WTC11 (cell line): ENCODE measurements around the gene NR1H2. TPM values are rescaled to one million over a fixed set of nuclear protein-coding genes. Genes with fewer than 3 reads are reported as not detected.
"Not testable (repeated sequence)": the region's sequence is repeated elsewhere in the genome, so short reads cannot be mapped to it uniquely, and the experiment has no call there.

ENCODE experiments used
- ATAC-seq: fragments of 200-7000 bp; cut with Tn5 transposase; 2 replicates; pipeline ENCODE4 v1.10.0; 2021; ENCODE audit warnings: mild to moderate bottlenecking, moderate library complexity
- CTCF ChIA-PET: fragments of 300-600 bp; sonication (Branson Sonifier 250); formaldehyde crosslinking; loops from one replicate; lab custom pipeline; 2021; ENCODE audit warnings: antibody characterized with exemption; lab: Charles Lee
- POLR2A ChIA-PET: fragments of 350-600 bp; sonication (Branson Sonifier 250); formaldehyde crosslinking; loops from one replicate; lab custom pipeline; 2021; ENCODE audit warnings: antibody characterized with exemption; lab: Charles Lee
- DNase-seq: peaks from one replicate; pipeline ENCODE4 v3.0.0; 2021; ENCODE audit warnings: low spot score
- H3K27ac Mint-ChIP-seq: 2 replicates; pipeline ENCODE4 v1.8.0; 2021; ENCODE audit warnings: mixed read lengths
- H3K27me3 Mint-ChIP-seq: 2 replicates; pipeline ENCODE4 v1.8.0; 2021; ENCODE audit warnings: low read depth, mild to moderate bottlenecking, moderate library complexity, mixed read lengths
- H3K36me3 Mint-ChIP-seq: 2 replicates; pipeline ENCODE4 v1.8.0; 2021; ENCODE audit warnings: mixed read lengths
- H3K4me1 Mint-ChIP-seq: 2 replicates; pipeline ENCODE4 v1.8.0; 2022; ENCODE audit warnings: mixed read lengths
- H3K4me3 Mint-ChIP-seq: 2 replicates; pipeline ENCODE4 v1.8.0; 2021; ENCODE audit warnings: mild to moderate bottlenecking, moderate library complexity, mixed read lengths
- H3K9me3 Mint-ChIP-seq: 2 replicates; pipeline ENCODE4 v1.8.0; 2021; ENCODE audit warnings: mixed read lengths
- CBFB ChIP-seq: sonication (generic); formaldehyde crosslinking; IDR thresholded peaks from 2 replicates; pipeline ENCODE4 v1.8.1; 2022; ENCODE audit warnings: mild to moderate bottlenecking, low read depth, missing genetic modification reagents
- EMX1 ChIP-seq: fragments of 250-450 bp; sonication (Bioruptor Pico); IDR thresholded peaks from 2 replicates; pipeline ENCODE4 v1.8.0; 2021; ENCODE audit warnings: mild to moderate bottlenecking
- FOXK1 ChIP-seq: sonication (generic); formaldehyde crosslinking; IDR thresholded peaks from 2 replicates; pipeline ENCODE4 v1.8.0; 2022; ENCODE audit warnings: mild to moderate bottlenecking, moderate library complexity, missing genetic modification reagents
- GABPB1 ChIP-seq: sonication (generic); formaldehyde crosslinking; IDR thresholded peaks from 2 replicates; pipeline ENCODE4 v1.8.1; 2023; ENCODE audit warnings: mild to moderate bottlenecking, missing genetic modification reagents
- JUN ChIP-seq: sonication (generic); formaldehyde crosslinking; IDR thresholded peaks from 2 replicates; pipeline ENCODE4 v1.8.0; 2023; ENCODE audit warnings: mild to moderate bottlenecking, missing genetic modification reagents
- ZNF232 ChIP-seq: sonication (generic); formaldehyde crosslinking; IDR thresholded peaks from 2 replicates; pipeline ENCODE4 v1.8.0; 2022; ENCODE audit warnings: mild to moderate bottlenecking, missing genetic modification reagents
- ZNF396 ChIP-seq: fragments of 250-450 bp; sonication (Bioruptor Pico); IDR thresholded peaks from 2 replicates; pipeline ENCODE4 v1.8.0; 2021; ENCODE audit warnings: mild to moderate bottlenecking, moderate library complexity, borderline replicate concordance
- ZNF416 ChIP-seq: fragments of 250-450 bp; sonication (Bioruptor Pico); IDR thresholded peaks from 2 replicates; pipeline ENCODE4 v1.9.0; 2021; ENCODE audit warnings: mild to moderate bottlenecking, inconsistent platforms
- ZNF671 ChIP-seq: fragments of 250-450 bp; sonication (Bioruptor Pico); IDR thresholded peaks from 2 replicates; pipeline ENCODE4 v1.8.0; 2021; ENCODE audit warnings: mild to moderate bottlenecking
- total RNA-seq: library from RNA; stranded (reverse); gene quantifications from 3 replicates; pipeline ENCODE4 v1.2.3, GENCODE V29; 2021
- TF ChIP-seq, protein P1 (sequence below): sonication (generic); formaldehyde crosslinking; IDR thresholded peaks from 2 replicates; pipeline ENCODE4 v1.8.0; 2022; ENCODE audit warnings: mild to moderate bottlenecking, missing genetic modification reagents
- TF ChIP-seq, protein P2 (sequence below): fragments of 250-450 bp; sonication (Bioruptor Pico); IDR thresholded peaks from 2 replicates; pipeline ENCODE4 v1.9.0; 2021; ENCODE audit warnings: mild to moderate bottlenecking
- TF ChIP-seq, protein P3 (sequence below): fragments of 200-600 bp; IDR thresholded peaks from 2 replicates; pipeline ENCODE4 v1.8.0; 2022; ENCODE audit warnings: antibody characterized with exemption
- TF ChIP-seq, protein P4 (sequence below): fragments of 250-450 bp; sonication (Bioruptor Pico); IDR thresholded peaks from 2 replicates; pipeline ENCODE4 v1.8.0; 2021; ENCODE audit warnings: mild to moderate bottlenecking

The NR1H2 gene
- total RNA-seq, 1 experiment from 2014 or later = 45.8 TPM

DNA sequence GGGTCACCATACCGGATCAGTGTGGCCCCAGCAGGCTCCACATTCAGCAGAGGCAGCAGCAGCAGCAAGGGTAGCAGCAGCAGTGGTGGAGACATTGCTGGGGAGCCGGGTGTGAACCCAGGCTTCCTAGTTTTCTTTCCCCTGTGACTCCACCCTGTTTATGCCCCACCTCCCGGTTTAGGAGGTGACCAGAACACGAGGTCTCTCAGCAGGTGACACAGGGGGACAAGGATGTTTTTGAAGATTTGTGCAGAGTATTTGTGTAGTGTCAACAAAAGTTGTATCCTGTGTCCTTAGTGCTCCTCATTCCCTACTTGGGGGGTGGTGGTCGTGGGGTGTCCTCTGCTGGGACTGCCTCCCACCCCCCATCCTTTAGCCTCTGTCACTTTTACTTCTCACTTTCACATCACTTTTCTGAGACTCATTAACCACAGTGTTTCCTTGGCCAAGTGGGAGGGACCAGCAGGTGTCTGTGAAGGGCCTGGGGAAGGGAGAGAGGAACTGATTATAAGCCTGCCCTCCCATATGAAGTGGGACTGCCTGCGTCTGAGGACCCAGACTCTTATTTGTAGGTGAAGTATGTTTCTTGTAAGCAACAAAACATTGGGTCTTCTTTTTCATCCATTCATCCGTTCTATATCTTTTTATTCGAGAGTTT, 31.5 kb upstream of the NR1H2 start:
- no peak for TF ChIP-seq ZNF232 (CRISPR knock-in tag)
- Mint-ChIP-seq H3K36me3 (peaks cover 27% of the 10 kb centered on the region), H3K27me3 (peaks cover 4% of the 10 kb centered on the region), H3K4me1 (no peaks in the 10 kb centered on the region), H3K27ac (no peak overlapping the region), H3K4me3 (no peak overlapping the region), H3K9me3 (peaks cover 20% of the 10 kb centered on the region)
- no peak for DNase-seq
- POLR2A ChIA-PET = no interaction called here
- ATAC-seq = no peak
- CTCF ChIA-PET = interaction anchor here (1.0 kb wide), 1 partner anchor 24 kb away, joined by 3 read pairs; no protein-coding TSS in a partner anchor

DNA sequence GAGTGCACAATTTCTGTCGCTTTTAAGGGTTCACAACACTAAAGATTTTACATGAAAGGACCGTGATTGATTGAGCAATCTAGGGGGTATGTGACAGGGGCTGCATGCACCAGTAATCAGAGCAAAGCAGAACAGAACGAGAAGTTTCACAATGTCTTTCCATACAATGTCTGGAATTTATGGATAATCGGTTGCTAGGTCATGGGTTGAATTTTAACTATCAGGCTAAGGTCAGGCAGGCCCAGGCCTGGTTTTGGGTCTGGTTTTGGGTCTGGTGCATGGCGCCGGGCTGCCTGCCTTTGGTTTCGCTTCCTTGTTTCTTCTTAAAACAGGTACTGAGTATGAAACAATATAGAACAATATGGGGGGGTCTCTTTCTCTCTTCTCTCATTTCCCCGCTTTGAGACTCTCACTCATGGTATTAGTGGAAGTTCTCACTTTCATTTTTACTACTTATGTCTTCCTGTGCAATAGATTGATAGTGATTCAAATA, 29.1 kb upstream of the NR1H2 start:
- H3K27me3 Mint-ChIP-seq, POLR2A ChIA-PET, DNase-seq, ATAC-seq, H3K27ac Mint-ChIP-seq, H3K4me1 Mint-ChIP-seq, H3K4me3 Mint-ChIP-seq: not testable (repeated sequence)
- H3K9me3 Mint-ChIP-seq = peaks cover 15% of the 10 kb centered on the region
- peaks cover 21% of the 10 kb centered on the region for H3K36me3 Mint-ChIP-seq
- CTCF ChIA-PET = interaction anchor here (1.0 kb wide), 1 partner anchor 18 kb away, joined by 4 read pairs; the partner anchor contains the start of gene KCNC3

DNA sequence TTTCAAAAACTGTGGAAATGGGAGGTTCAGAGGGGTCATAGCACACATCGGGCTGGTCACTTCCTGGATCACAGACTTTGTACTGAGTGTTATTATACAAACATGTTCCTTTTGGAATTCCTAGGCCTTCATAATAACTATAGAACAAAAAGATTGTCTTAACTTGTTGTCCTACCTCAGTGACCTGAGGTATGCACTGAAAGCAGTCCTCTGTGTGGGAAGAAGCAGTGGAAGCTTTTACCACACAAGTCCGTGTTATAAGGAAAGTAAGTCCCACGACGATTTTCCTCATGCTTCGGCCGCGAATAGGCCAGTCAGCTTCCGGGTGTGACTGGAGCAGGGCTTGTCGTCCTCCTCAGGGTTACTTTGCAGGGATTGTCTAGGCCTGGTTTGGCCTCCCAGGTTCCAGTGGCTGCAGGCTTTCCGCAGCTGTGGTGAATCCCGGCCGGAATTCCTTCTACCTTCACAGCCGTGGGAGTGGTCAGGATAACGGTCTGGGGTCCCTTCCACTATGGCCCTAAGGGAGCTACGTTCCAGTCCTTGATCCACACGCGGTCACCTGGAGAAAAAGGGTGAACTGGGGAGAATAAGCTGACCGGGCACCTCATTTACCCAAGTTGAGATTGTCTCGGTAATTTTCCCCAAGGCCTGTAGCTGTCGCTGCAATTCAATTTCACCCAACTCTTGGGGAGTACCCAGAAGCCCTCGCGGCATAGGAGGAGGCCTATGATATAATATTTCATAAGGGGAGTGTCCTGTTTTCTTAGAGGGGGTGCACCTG, 26.8 kb upstream of the NR1H2 start:
- H3K4me1 Mint-ChIP-seq = no peaks in the 10 kb centered on the region
- ChIA-PET CTCF (interaction anchor here (1.0 to 1.3 kb wide), 8 partner anchors 12 to 207 kb away, joined by 3 to 7 read pairs (median 4); partner anchors contain the start of genes KCNC3 and NR1H2), POLR2A (interaction anchor here (1.3 kb wide), 1 partner anchor 35 kb away, joined by 3 read pairs; the partner anchor contains the start of gene POLD1)
- no peak overlapping the region for H3K27ac Mint-ChIP-seq
- H3K36me3 Mint-ChIP-seq = peaks cover 13% of the 10 kb centered on the region
- H3K27me3 Mint-ChIP-seq = peaks cover 4% of the 10 kb centered on the region
- DNase-seq = no peak
- TF ChIP-seq ZNF396 (CRISPR knock-in tag) = no peak
- TF ChIP-seq CBFB (CRISPR knock-in tag) = no peak
- TF ChIP-seq ZNF416 = no peak
- no peak for TF ChIP-seq GABPB1
- TF ChIP-seq, protein P1, sequence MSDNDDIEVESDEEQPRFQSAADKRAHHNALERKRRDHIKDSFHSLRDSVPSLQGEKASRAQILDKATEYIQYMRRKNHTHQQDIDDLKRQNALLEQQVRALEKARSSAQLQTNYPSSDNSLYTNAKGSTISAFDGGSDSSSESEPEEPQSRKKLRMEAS = no peak
- TF ChIP-seq EMX1 = no peak
- TF ChIP-seq, protein P2, sequence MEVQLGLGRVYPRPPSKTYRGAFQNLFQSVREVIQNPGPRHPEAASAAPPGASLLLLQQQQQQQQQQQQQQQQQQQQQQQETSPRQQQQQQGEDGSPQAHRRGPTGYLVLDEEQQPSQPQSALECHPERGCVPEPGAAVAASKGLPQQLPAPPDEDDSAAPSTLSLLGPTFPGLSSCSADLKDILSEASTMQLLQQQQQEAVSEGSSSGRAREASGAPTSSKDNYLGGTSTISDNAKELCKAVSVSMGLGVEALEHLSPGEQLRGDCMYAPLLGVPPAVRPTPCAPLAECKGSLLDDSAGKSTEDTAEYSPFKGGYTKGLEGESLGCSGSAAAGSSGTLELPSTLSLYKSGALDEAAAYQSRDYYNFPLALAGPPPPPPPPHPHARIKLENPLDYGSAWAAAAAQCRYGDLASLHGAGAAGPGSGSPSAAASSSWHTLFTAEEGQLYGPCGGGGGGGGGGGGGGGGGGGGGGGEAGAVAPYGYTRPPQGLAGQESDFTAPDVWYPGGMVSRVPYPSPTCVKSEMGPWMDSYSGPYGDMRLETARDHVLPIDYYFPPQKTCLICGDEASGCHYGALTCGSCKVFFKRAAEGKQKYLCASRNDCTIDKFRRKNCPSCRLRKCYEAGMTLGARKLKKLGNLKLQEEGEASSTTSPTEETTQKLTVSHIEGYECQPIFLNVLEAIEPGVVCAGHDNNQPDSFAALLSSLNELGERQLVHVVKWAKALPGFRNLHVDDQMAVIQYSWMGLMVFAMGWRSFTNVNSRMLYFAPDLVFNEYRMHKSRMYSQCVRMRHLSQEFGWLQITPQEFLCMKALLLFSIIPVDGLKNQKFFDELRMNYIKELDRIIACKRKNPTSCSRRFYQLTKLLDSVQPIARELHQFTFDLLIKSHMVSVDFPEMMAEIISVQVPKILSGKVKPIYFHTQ (CRISPR knock-in tag) = no peak
- TF ChIP-seq, protein P3, sequence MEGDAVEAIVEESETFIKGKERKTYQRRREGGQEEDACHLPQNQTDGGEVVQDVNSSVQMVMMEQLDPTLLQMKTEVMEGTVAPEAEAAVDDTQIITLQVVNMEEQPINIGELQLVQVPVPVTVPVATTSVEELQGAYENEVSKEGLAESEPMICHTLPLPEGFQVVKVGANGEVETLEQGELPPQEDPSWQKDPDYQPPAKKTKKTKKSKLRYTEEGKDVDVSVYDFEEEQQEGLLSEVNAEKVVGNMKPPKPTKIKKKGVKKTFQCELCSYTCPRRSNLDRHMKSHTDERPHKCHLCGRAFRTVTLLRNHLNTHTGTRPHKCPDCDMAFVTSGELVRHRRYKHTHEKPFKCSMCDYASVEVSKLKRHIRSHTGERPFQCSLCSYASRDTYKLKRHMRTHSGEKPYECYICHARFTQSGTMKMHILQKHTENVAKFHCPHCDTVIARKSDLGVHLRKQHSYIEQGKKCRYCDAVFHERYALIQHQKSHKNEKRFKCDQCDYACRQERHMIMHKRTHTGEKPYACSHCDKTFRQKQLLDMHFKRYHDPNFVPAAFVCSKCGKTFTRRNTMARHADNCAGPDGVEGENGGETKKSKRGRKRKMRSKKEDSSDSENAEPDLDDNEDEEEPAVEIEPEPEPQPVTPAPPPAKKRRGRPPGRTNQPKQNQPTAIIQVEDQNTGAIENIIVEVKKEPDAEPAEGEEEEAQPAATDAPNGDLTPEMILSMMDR = no peak
- TF ChIP-seq, protein P4, sequence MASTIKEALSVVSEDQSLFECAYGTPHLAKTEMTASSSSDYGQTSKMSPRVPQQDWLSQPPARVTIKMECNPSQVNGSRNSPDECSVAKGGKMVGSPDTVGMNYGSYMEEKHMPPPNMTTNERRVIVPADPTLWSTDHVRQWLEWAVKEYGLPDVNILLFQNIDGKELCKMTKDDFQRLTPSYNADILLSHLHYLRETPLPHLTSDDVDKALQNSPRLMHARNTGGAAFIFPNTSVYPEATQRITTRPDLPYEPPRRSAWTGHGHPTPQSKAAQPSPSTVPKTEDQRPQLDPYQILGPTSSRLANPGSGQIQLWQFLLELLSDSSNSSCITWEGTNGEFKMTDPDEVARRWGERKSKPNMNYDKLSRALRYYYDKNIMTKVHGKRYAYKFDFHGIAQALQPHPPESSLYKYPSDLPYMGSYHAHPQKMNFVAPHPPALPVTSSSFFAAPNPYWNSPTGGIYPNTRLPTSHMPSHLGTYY (CRISPR knock-in tag) = no peak
- ATAC-seq = no peak
- H3K9me3 Mint-ChIP-seq = peaks cover 10% of the 10 kb centered on the region
- no peak overlapping the region for H3K4me3 Mint-ChIP-seq

DNA sequence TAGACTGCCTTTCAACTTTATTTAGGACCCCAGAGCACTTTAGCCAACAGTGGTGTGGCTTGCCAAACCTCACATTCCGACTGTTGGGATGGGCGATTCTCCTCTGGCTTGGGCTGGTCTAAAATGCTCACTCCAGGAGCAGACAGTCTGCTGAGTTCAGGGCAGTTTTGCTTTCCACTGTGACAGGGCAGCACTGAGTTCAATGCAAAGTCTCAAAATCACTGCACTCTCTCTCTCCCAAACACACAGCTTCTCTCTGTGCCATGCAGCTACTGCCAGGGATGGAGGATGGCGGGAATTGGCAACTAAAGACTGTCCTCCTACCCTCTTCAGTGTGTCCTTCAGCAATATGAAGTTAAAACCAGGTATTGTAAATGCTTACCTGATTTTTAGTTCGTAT, 24.0 kb upstream of the NR1H2 start:
- POLR2A ChIA-PET = no interaction called here
- no peak for ATAC-seq
- DNase-seq = no peak
- TF ChIP-seq FOXK1 (CRISPR knock-in tag) (no peak), ZNF671 (no peak), JUN (CRISPR knock-in tag) (no peak)
- Mint-ChIP-seq H3K4me3 (no peak overlapping the region), H3K27ac (no peak overlapping the region), H3K4me1 (peaks cover under 1% of the 10 kb centered on the region; the same call in 1 of the 2 replicates), H3K27me3 (no peaks in the 10 kb centered on the region), H3K36me3 (no peaks in the 10 kb centered on the region), H3K9me3 (no peaks in the 10 kb centered on the region)
- CTCF ChIA-PET = interaction anchor here (0.9 to 1.3 kb wide), 3 partner anchors 109 to 114 kb away, joined by 3 read pairs; no protein-coding TSS in a partner anchor

DNA sequence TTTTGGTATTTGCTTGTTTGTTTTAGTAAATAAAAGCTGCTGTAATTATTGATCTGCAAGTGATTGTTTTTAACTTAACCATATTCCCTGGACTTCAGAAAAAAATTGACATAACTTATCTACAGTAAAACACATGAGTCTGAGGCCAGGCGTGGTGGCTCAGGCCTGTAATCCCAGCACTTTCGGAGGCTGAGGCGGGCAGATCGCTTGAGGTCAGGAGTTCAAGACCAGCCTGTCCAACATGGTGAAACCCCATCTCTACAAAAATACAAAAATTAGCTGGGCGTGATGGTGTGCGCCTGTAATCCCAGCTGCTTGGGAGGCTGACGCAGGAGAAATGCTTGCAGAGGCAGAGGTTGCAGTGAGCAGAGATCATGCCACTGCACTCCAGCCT, 22.8 kb upstream of the NR1H2 start:
- DNase-seq, H3K27ac Mint-ChIP-seq, H3K36me3 Mint-ChIP-seq, H3K4me3 Mint-ChIP-seq, H3K9me3 Mint-ChIP-seq, POLR2A ChIA-PET, H3K27me3 Mint-ChIP-seq, H3K4me1 Mint-ChIP-seq, ATAC-seq: not testable (repeated sequence)
- CTCF ChIA-PET = interaction anchor here (0.9 kb wide), 1 partner anchor 133 kb away, joined by 3 read pairs; no protein-coding TSS in a partner anchor
